B cell (primary cell): Measurements from ENCODE around the gene CALN1.

Source experiments
- CTCF ChIP-seq: fragments of 200-600 bp; IDR thresholded peaks from one replicate; pipeline ENCODE4 v1.8.0; 2022; ENCODE audit warnings: antibody characterized with exemption, mild to moderate bottlenecking
- EZH2 ChIP-seq: IDR thresholded peaks from 2 replicates; pipeline ENCODE4 v1.6.1; 2012; ENCODE audit warnings: borderline replicate concordance, low read depth, mild to moderate bottlenecking, moderate library complexity, low read length; ENCODE audit not compliant: insufficient read depth, poor library complexity, severe bottlenecking

DNA sequence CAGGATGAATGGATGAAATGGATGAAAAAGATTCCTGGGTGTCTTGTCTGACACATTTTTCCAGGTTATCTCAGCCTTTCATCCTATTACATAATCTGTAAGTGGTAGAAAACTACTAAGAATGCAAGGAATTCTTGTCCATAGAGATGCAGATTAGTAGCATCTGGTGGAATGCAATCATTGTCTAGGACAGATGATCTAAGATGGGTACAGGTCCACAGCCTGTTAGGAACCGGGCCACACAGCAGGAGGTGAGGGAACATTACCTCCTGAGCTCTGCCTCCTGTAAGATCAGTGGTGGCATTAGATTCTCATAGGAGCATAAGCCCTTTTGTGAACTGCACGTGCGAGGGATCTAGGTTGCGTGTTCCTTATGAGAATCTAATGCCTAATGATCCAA lies 225.0 kb downstream of the CALN1 start:
- TF ChIP-seq CTCF (no peak), EZH2 (no peak)
